Endothelial cell of umbilical vein (primary cell): ENCODE measurements around the gene KCNA5. TPM values are rescaled to one million over a fixed set of nuclear protein-coding genes. Genes with fewer than 3 reads are reported as not detected.

Experiments used
- BruUV-seq: library from RNA; stranded (reverse); fragments of 400-500 nt; replicated peaks from 2 replicates; lab custom pipeline; 2021; lab: Mats Ljungman, UMichigan
- CTCF ChIA-PET: fragments of 300-600, 350-600 bp; sonication (Branson Sonifier 250); formaldehyde crosslinking; loops from one replicate; lab custom pipeline; 2021; ENCODE audit warnings: antibody characterized with exemption, inconsistent platforms; lab: Charles Lee
- POLR2A ChIA-PET: fragments of 300-600, 350-600 bp; sonication (Branson Sonifier 250); formaldehyde crosslinking; loops from one replicate; lab custom pipeline; 2021; ENCODE audit warnings: antibody characterized with exemption, inconsistent platforms; lab: Charles Lee
- DNase-seq: peaks from one replicate; pipeline ENCODE4 v3.0.0-alpha.2; 2011; ENCODE audit warnings: low read depth, low spot score
- FAIRE-seq: peaks from 2 replicates; lab custom pipeline; 2011; peaks lifted over from hg19 to GRCh38; lab: Jason Lieb, UNC
- H2AFZ ChIP-seq: 2 replicates; pipeline ENCODE4 v1.6.0; 2012; ENCODE audit warnings: low read depth, low read length, control low read depth, inconsistent platforms
- H3K27ac ChIP-seq: 2 replicates; pipeline ENCODE4 v1.5.1; 2011; ENCODE audit warnings: low read depth, mild to moderate bottlenecking, control low read depth, low read length, moderate library complexity; ENCODE audit not compliant: insufficient read depth
- H3K27me3 ChIP-seq, 2 experiments: 2 replicates each; pipeline versions ENCODE4 v1.6.0 to v1.6.1; 2011; ENCODE audit warnings: low read length in 2 of 2, mixed read lengths in 1 of 2; ENCODE audit not compliant: control insufficient read depth in 2 of 2, insufficient read depth in 2 of 2
- H3K36me3 ChIP-seq, 2 experiments: 2 replicates in 1 of 2; 3 replicates in 1 of 2; pipeline ENCODE4 v1.5.1; 2011; ENCODE audit warnings: low read length in 2 of 2, mild to moderate bottlenecking in 1 of 2, moderate library complexity in 1 of 2; ENCODE audit not compliant: control insufficient read depth in 2 of 2, insufficient read depth in 2 of 2; ENCODE audit errors: extremely low read depth in 1 of 2
- H3K4me1 ChIP-seq: 3 replicates; pipeline ENCODE4 v1.5.1; 2011; ENCODE audit warnings: mild to moderate bottlenecking, low read length; ENCODE audit not compliant: control insufficient read depth, insufficient read depth; ENCODE audit errors: extremely low read depth
- H3K4me2 ChIP-seq: 2 replicates; pipeline ENCODE4 v1.6.1; 2011; ENCODE audit warnings: low read length, control low read depth, mixed read lengths; ENCODE audit not compliant: insufficient read depth
- H3K4me3 ChIP-seq, 3 experiments: fragments of 200-600 bp in 1 of 3; sonication (generic), shearing (Covaris generic) in 1 of 3; replicated peaks in 1 of 3; 2 replicates each; pipeline ENCODE4 v1.5.1; 2011 to 2016; ENCODE audit warnings: control low read depth in 3 of 3, low read length in 3 of 3, mild to moderate bottlenecking in 2 of 3, inconsistent platforms in 1 of 3, low read depth in 1 of 3, moderate library complexity in 1 of 3; ENCODE audit not compliant: insufficient read depth in 1 of 3
- H3K79me2 ChIP-seq: 2 replicates; pipeline ENCODE4 v1.6.0; 2012; ENCODE audit warnings: low read length, inconsistent platforms; ENCODE audit not compliant: control insufficient read depth, insufficient read depth
- H3K9ac ChIP-seq: replicated peaks from 2 replicates; pipeline ENCODE3; 2011; ENCODE audit warnings: low read length, control low read depth; ENCODE audit not compliant: insufficient read depth; ENCODE audit errors: extremely low read depth
- H3K9me1 ChIP-seq: replicated peaks from 3 replicates; pipeline ENCODE4 v1.6.0; 2011; ENCODE audit warnings: mild to moderate bottlenecking, low read length; ENCODE audit not compliant: control insufficient read depth, insufficient read depth; ENCODE audit errors: extremely low read depth
- H3K9me3 ChIP-seq: replicated peaks from 2 replicates; pipeline ENCODE4 v1.5.1; 2012; ENCODE audit warnings: low read length, inconsistent platforms; ENCODE audit not compliant: control insufficient read depth, insufficient read depth
- H4K20me1 ChIP-seq: replicated peaks from 2 replicates; pipeline ENCODE3; 2011; ENCODE audit warnings: mild to moderate bottlenecking, low read length; ENCODE audit not compliant: control insufficient read depth, insufficient read depth; ENCODE audit errors: extremely low read depth
- EZH2 ChIP-seq: IDR thresholded peaks from 2 replicates; pipeline ENCODE4 v1.6.1; 2012; ENCODE audit warnings: borderline replicate concordance, low read depth, mild to moderate bottlenecking, moderate library complexity, low read length, inconsistent platforms; ENCODE audit not compliant: severe bottlenecking
- FOS ChIP-seq: IDR thresholded peaks from 2 replicates; pipeline ENCODE4 v1.6.1; 2011; ENCODE audit warnings: mild to moderate bottlenecking, low read length, moderate library complexity, borderline replicate concordance; ENCODE audit not compliant: insufficient read depth
- GATA2 ChIP-seq: IDR thresholded peaks from 2 replicates; pipeline ENCODE4 v1.7.0; 2011; ENCODE audit warnings: low read depth, mild to moderate bottlenecking, moderate library complexity, mixed read lengths, low read length; ENCODE audit not compliant: insufficient read length, insufficient read depth
- JUN ChIP-seq: IDR thresholded peaks from 2 replicates; pipeline ENCODE4 v1.6.1; 2011; ENCODE audit warnings: borderline replicate concordance, low read depth; ENCODE audit not compliant: insufficient read length, insufficient read depth
- MAX ChIP-seq: IDR thresholded peaks from 2 replicates; pipeline ENCODE4 v1.6.1; 2011; ENCODE audit not compliant: insufficient read depth, insufficient read length
- MYC ChIP-seq: IDR thresholded peaks from one replicate; pipeline ENCODE4 v1.6.1; 2011; ENCODE audit warnings: mild to moderate bottlenecking, low read depth, low read length
- POLR2A ChIP-seq: IDR thresholded peaks from 2 replicates; pipeline ENCODE4 v1.6.1; 2012; ENCODE audit warnings: low read depth, mild to moderate bottlenecking, control low read depth, low read length
- POLR2AphosphoS5 ChIP-seq: IDR thresholded peaks from 2 replicates; pipeline ENCODE4 v1.6.1; 2012; ENCODE audit warnings: low read depth, mild to moderate bottlenecking, control low read depth, low read length, moderate library complexity; ENCODE audit not compliant: insufficient read depth
- dilution Hi-C: fragments of 300-500 bp; cut with MboI; formaldehyde crosslinking; loops from one replicate; pipeline ENCODE4 v1.15.0; 2019; ENCODE audit warnings: low sequenced_read_pairs; ENCODE audit not compliant: extremely low pct_ligation_motif_present
- intact Hi-C: fragments of 100-400 bp; cut with micrococcal nuclease; formaldehyde crosslinking; loops from one replicate; pipeline ENCODE4 v1.10.0; 2022
- polyA plus RNA-seq, 4 experiments: library from polyadenylated mRNA; depleted of rRNA in 3 of 4; stranded (reverse) in 3 of 4; unstranded in 1 of 4; fragments of >200 nt; gene quantifications; 2 replicates each; pipeline versions ENCODE4 v1.2.1 to v1.2.3, GENCODE V29; 2011 to 2012; ENCODE audit warnings: missing spikeins in 1 of 4
- total RNA-seq: library from RNA; stranded (reverse); gene quantifications from 2 replicates; pipeline ENCODE4 v1.2.3, GENCODE V29; 2021
- TF ChIP-seq, protein P1 (sequence below), 2 donors: IDR thresholded peaks; 1 replicate in 1 of 2; 2 replicates in 1 of 2; pipeline ENCODE4 v1.5.1; 2011; ENCODE audit warnings: low read length in 2 of 2, mild to moderate bottlenecking in 2 of 2, moderate library complexity in 2 of 2, control low read depth in 1 of 2, inconsistent platforms in 1 of 2, low read depth in 1 of 2; ENCODE audit not compliant: insufficient read depth in 1 of 2; ENCODE audit errors: extremely low read depth in 1 of 2

Gene KCNA5
- total and polyA plus RNA-seq, 2 donors (not counting 3 experiments of a cell fraction or from before 2014, with no cell fraction given), result not detected

GRCh38 chr12:5008661-5009060 lies 35.0 kb upstream of the KCNA5 start:
- Histone ChIP-seq H3K27ac (no peak overlapping the region), H3K27me3 (no peaks in the 10 kb centered on the region), H3K9ac (no peak overlapping the region), H3K79me2 (no peaks in the 10 kb centered on the region), H3K36me3 (no peaks in the 10 kb centered on the region), H4K20me1 (no peaks in the 10 kb centered on the region), H3K4me3 (no peak overlapping the region), H3K9me1 (no peaks in the 10 kb centered on the region), H3K4me1 (no peaks in the 10 kb centered on the region), H2AFZ (no peak overlapping the region), H3K9me3 (no peaks in the 10 kb centered on the region), H3K4me2 (no peak overlapping the region)
- intact Hi-C loops (no loop called here), dilution Hi-C loops (no loop called here)
- BruUV-seq, result no TSS peak
- ChIA-PET POLR2A (no interaction called here), CTCF (no interaction called here)
- no peak for DNase-seq
- TF ChIP-seq, protein P1, sequence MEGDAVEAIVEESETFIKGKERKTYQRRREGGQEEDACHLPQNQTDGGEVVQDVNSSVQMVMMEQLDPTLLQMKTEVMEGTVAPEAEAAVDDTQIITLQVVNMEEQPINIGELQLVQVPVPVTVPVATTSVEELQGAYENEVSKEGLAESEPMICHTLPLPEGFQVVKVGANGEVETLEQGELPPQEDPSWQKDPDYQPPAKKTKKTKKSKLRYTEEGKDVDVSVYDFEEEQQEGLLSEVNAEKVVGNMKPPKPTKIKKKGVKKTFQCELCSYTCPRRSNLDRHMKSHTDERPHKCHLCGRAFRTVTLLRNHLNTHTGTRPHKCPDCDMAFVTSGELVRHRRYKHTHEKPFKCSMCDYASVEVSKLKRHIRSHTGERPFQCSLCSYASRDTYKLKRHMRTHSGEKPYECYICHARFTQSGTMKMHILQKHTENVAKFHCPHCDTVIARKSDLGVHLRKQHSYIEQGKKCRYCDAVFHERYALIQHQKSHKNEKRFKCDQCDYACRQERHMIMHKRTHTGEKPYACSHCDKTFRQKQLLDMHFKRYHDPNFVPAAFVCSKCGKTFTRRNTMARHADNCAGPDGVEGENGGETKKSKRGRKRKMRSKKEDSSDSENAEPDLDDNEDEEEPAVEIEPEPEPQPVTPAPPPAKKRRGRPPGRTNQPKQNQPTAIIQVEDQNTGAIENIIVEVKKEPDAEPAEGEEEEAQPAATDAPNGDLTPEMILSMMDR (IDR thresholded peaks at IDR 0.05; ENCODE audit: extremely low read depth in 1 of 2, insufficient read depth in 1 of 2, low read depth in 1 of 2, low read length in 2 of 2), result no peak
- TF ChIP-seq EZH2, result no peak
- no peak for TF ChIP-seq POLR2AphosphoS5
- no peak for TF ChIP-seq POLR2A
- no peak for TF ChIP-seq MAX
- no peak for TF ChIP-seq GATA2
- TF ChIP-seq JUN, result no peak
- no peak for TF ChIP-seq MYC
- no peak for TF ChIP-seq FOS
- no peak for FAIRE-seq
